Naive B cell (primary cell): ENCODE data around the gene DXO. TPM values are rescaled to one million over a fixed set of nuclear protein-coding genes. Genes with fewer than 3 reads are reported as not detected.
"Not testable (repeated sequence)": the region's sequence is repeated elsewhere in the genome, so short reads cannot be mapped to it uniquely, and the experiment has no call there.

ENCODE experiments used
- ATAC-seq, 2 donors: fragments of 150-1000 bp; cut with Tn5 transposase; 2 replicates each; pipeline ENCODE4 v1.10.0; 2021; ENCODE audit warnings: low read depth in 2 of 2, mild to moderate bottlenecking in 2 of 2, moderate library complexity in 2 of 2
- DNase-seq: peaks from one replicate; pipeline ENCODE4 v3.0.0; 2022
- H3K27ac Mint-ChIP-seq, 6 donors: one replicate each; pipeline ENCODE4 v1.8.0; 2020 to 2022; ENCODE audit warnings: mild to moderate bottlenecking in 6 of 6, mixed read lengths in 6 of 6, moderate library complexity in 5 of 6, inconsistent platforms in 2 of 6
- H3K27me3 Mint-ChIP-seq, 3 donors: one replicate each; pipeline ENCODE4 v1.8.0; 2021 to 2022; ENCODE audit warnings: mixed read lengths in 3 of 3, mild to moderate bottlenecking in 1 of 3
- H3K36me3 Mint-ChIP-seq, 2 donors: one replicate each; pipeline ENCODE4 v1.8.0; 2020 to 2022; ENCODE audit warnings: mixed read lengths in 2 of 2, inconsistent platforms in 1 of 2, mild to moderate bottlenecking in 1 of 2
- H3K4me1 Mint-ChIP-seq, 3 donors: one replicate each; pipeline ENCODE4 v1.8.0; 2020 to 2022; ENCODE audit warnings: mixed read lengths in 3 of 3, inconsistent platforms in 1 of 3, mild to moderate bottlenecking in 1 of 3, moderate library complexity in 1 of 3
- H3K4me3 Mint-ChIP-seq, 8 donors: one replicate each; pipeline ENCODE4 v1.8.0; 2020 to 2022; ENCODE audit warnings: mild to moderate bottlenecking in 8 of 8, mixed read lengths in 8 of 8, moderate library complexity in 8 of 8, inconsistent platforms in 2 of 8
- H3K9me3 Mint-ChIP-seq, 7 donors: one replicate each; pipeline ENCODE4 v1.8.0; 2020 to 2022; ENCODE audit warnings: mixed read lengths in 7 of 7, mild to moderate bottlenecking in 5 of 7, inconsistent platforms in 2 of 7, moderate library complexity in 1 of 7
- polyA plus RNA-seq, 6 donors: library from polyadenylated mRNA; unstranded; fragments of 300-500 nt; fragmentation: Illumina TruSeq; gene quantifications; one replicate each; pipeline ENCODE4 v1.2.3, GENCODE V29; 2021; ENCODE audit warnings: low read depth in 6 of 6

The DXO gene
- polyA plus RNA-seq, 6 donors from 2014 or later = 15.5 to 24.0 (median 20.5) TPM

DNA sequence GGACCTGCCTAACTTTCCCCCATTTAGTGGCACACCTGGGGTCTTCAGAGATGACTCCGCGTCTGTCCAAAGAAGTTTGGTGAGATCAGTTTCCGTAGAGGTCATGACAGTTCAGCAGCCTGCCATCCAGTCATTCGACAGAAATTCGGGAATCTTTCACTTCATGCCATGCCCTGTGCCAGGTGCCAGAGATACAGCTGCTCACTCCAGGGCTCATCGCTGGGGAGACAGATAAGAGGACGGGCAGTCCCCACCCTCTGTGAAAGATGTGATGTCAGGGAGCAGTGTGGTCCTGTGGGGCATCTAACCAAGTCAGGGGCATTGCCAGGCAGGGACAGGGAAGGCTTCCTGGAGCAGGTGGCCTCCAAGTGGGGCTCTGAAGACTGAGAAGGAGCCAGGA lies 31.4 kb upstream of the DXO start:
- not testable (repeated sequence) for H3K4me3 Mint-ChIP-seq, H3K36me3 Mint-ChIP-seq

DNA sequence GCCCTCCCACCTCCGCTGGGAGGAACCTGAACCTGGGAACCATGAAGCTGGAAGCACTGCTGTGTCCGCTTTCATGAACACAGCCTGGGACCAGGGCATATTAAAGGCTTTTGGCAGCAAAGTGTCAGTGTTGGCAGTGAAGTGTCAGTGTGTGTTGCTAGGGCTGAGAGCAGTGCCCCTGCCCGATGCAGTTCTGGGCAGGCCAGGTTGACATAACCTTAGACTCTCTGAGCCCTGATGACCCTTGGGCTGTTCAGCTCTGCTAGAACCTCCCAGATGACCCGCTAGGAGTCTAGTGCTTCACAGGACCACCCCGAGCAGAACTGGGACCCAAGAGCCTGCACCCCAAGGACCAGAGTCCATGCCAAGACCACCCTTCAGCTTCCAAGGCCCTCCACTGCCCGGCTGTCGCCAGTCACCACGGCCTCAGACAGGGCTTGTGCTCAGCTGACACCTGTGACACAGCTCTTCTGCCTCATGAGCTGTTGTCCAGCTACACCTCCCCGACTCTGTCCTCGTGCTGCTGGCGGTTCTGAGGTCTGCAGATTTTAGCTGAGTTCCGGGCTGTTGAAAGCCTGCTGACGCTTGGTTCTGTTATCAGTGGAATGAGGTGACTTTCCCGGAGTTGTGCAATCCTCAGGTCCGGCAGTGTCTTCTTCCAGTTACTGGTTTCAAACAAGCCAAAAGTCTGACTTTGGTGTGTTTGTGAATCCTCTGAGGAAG lies 30.8 kb upstream of the DXO start:
- not testable (repeated sequence) for H3K4me1 Mint-ChIP-seq, H3K27ac Mint-ChIP-seq

More for the DNA sequence above, 31.4 kb upstream of the DXO start:
- H3K4me1 Mint-ChIP-seq, H3K27ac Mint-ChIP-seq, DNase-seq, ATAC-seq, H3K27me3 Mint-ChIP-seq, H3K9me3 Mint-ChIP-seq: not testable (repeated sequence)

GRCh38 chr6:31996385-31996784 lies 24.4 kb upstream of the DXO start:
- H3K27me3 Mint-ChIP-seq, ATAC-seq, DNase-seq, H3K9me3 Mint-ChIP-seq, H3K4me3 Mint-ChIP-seq, H3K36me3 Mint-ChIP-seq, H3K4me1 Mint-ChIP-seq: not testable (repeated sequence)
- H3K27ac Mint-ChIP-seq = peak overlapping the region in 2 of 6 donors; percentile 29 to 63

More for the DNA sequence above, 30.8 kb upstream of the DXO start:
- not testable (repeated sequence) for H3K9me3 Mint-ChIP-seq, DNase-seq, H3K4me3 Mint-ChIP-seq, ATAC-seq, H3K27me3 Mint-ChIP-seq, H3K36me3 Mint-ChIP-seq

DNA sequence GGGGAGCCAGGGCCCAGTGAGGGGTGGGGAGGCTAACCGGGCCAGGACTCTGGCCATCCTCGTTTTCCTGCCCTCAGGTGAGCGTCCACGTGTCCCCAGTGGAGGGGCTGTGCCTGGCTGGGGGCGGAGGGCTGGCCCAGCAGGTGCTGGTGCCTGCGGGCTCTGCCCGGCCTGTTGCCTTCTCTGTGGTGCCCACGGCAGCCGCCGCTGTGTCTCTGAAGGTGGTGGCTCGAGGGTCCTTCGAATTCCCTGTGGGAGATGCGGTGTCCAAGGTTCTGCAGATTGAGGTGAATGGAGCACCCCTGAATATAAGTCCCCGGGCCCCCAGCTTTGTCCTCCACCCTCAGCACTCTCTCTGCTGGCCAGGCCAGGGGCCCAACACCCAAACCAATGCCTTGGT lies 22.5 kb upstream of the DXO start:
- ATAC-seq, H3K4me1 Mint-ChIP-seq, H3K9me3 Mint-ChIP-seq, H3K27me3 Mint-ChIP-seq, H3K4me3 Mint-ChIP-seq, H3K36me3 Mint-ChIP-seq, H3K27ac Mint-ChIP-seq, DNase-seq: not testable (repeated sequence)

GRCh38 chr6:31989363-31989762 lies 17.4 kb upstream of the DXO start:
- not testable (repeated sequence) for H3K27ac Mint-ChIP-seq, ATAC-seq, DNase-seq, H3K4me1 Mint-ChIP-seq, H3K9me3 Mint-ChIP-seq, H3K27me3 Mint-ChIP-seq, H3K4me3 Mint-ChIP-seq, H3K36me3 Mint-ChIP-seq

DNA sequence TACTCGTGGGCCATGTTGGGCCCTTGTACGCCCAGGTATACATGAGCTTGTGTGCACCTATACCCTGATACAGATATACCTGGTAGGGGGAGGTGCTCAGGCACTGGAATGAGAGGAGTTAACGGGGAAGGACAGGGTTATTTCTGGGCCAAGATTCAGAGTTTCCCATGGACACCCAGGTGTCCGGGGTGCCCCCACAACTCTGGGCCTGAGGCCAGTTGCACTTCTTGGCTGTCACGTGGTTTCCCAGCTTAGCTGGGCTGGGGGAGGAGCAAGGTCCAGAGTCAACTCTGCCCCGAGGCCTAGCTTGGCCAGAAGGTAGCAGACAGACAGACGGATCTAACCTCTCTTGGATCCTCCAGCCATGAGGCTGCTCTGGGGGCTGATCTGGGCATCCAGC lies 9.8 kb upstream of the DXO start, which contains the start of gene C4A:
C4A (plus strand) TSS at position 314 of the 400 bp plus-strand sequence; CDS start at position 365, 51 bp downstream.
- not testable (repeated sequence) for H3K27me3 Mint-ChIP-seq, DNase-seq, H3K36me3 Mint-ChIP-seq, H3K4me3 Mint-ChIP-seq, H3K9me3 Mint-ChIP-seq, H3K4me1 Mint-ChIP-seq, ATAC-seq, H3K27ac Mint-ChIP-seq

- H3K27me3 Mint-ChIP-seq, H3K4me3 Mint-ChIP-seq, H3K27ac Mint-ChIP-seq, ATAC-seq, H3K9me3 Mint-ChIP-seq, H3K4me1 Mint-ChIP-seq, DNase-seq, H3K36me3 Mint-ChIP-seq: not testable (repeated sequence)
These were observed 9.1 kb upstream of the DXO start for GRCh38 chr6:31980998-31981397.

GRCh38 chr6:31980195-31980876 lies 8.4 kb upstream of the DXO start:
- not testable (repeated sequence) for H3K4me1 Mint-ChIP-seq, H3K27me3 Mint-ChIP-seq, H3K27ac Mint-ChIP-seq, H3K36me3 Mint-ChIP-seq, H3K9me3 Mint-ChIP-seq, DNase-seq, H3K4me3 Mint-ChIP-seq, ATAC-seq

GRCh38 chr6:31979238-31979898 lies 7.4 kb upstream of the DXO start:
- H3K4me1 Mint-ChIP-seq = peaks cover 0 to 7% (median 4%) of the 10 kb centered on the region in 3 donors
- H3K9me3 Mint-ChIP-seq = no peaks in the 10 kb centered on the region
- ATAC-seq (no peak), DNase-seq (no peak)
- no peak overlapping the region for H3K27ac Mint-ChIP-seq
- no peaks in the 10 kb centered on the region for H3K27me3 Mint-ChIP-seq
- peak overlapping the region in 1 of 8 donors; percentile 3 for H3K4me3 Mint-ChIP-seq
- H3K36me3 Mint-ChIP-seq = peaks cover 0 to 7% of the 10 kb centered on the region in 2 donors

GRCh38 chr6:31978831-31979230 lies 6.9 kb upstream of the DXO start:
- no peak for DNase-seq
- Mint-ChIP-seq H3K36me3 (peaks cover 0 to 7% of the 10 kb centered on the region in 2 donors), H3K9me3 (no peaks in the 10 kb centered on the region), H3K4me1 (peaks cover 4 to 7% (median 5%) of the 10 kb centered on the region in 3 donors), H3K27me3 (no peaks in the 10 kb centered on the region), H3K27ac (peak overlapping the region in 1 of 6 donors; percentile 92), H3K4me3 (no peak overlapping the region)
- no peak for ATAC-seq

GRCh38 chr6:31977816-31978431 lies 6.0 kb upstream of the DXO start:
- Mint-ChIP-seq H3K9me3 (no peaks in the 10 kb centered on the region), H3K27ac (peak overlapping the region in 1 of 6 donors; percentile 26), H3K4me3 (peak overlapping the region in 1 of 8 donors; percentile 33), H3K4me1 (peaks cover 10 to 12% (median 12%) of the 10 kb centered on the region in 3 donors), H3K27me3 (no peaks in the 10 kb centered on the region), H3K36me3 (peaks cover 0 to 7% of the 10 kb centered on the region in 2 donors)
- DNase-seq (no peak), ATAC-seq (no peak)

DNA sequence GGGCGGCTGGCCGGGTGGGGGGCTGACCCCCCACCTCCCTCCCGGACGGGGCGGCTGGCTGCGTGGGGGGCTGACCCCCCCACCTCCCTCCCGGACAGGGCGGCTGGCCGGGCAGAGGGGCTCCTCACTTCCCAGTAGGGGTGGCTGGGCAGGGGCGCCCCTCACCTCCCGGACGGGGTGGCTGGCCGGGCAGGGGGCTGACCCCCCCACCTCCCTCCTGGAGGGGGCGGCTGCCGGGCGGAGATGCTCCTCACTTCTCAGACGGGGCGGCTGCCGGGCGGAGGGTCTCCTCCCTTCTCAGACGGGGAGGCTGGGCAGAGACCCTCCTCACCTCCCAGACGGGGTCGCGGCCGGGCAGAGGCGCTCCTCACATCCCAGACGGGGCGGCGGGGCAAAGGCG lies 4.1 kb upstream of the DXO start:
- not testable (repeated sequence) for H3K36me3 Mint-ChIP-seq, H3K9me3 Mint-ChIP-seq, ATAC-seq, H3K4me3 Mint-ChIP-seq, DNase-seq, H3K27me3 Mint-ChIP-seq, H3K27ac Mint-ChIP-seq
- peaks cover 23 to 30% (median 27%) of the 10 kb centered on the region in 3 donors for H3K4me1 Mint-ChIP-seq

- H3K4me1 Mint-ChIP-seq = peaks cover 30 to 44% (median 44%) of the 10 kb centered on the region in 3 donors
- ATAC-seq (no peak), DNase-seq (no peak)
- peak overlapping the region; percentile 100 for H3K27ac Mint-ChIP-seq
- no peaks in the 10 kb centered on the region for H3K9me3 Mint-ChIP-seq
- H3K27me3 Mint-ChIP-seq = no peaks in the 10 kb centered on the region
- H3K36me3 Mint-ChIP-seq = peaks cover 0 to 9% of the 10 kb centered on the region in 2 donors
- peak overlapping the region; percentile 88 to 100 (median 98) for H3K4me3 Mint-ChIP-seq
These were observed 892 bp upstream of the DXO start for GRCh38 chr6:31972709-31973350.
